ENCODE measurements around the gene FRMD7.
"Not testable (repeated sequence)": the region's sequence is repeated elsewhere in the genome, so short reads cannot be mapped to it uniquely, and the experiment has no call there.

FRMD7 gene

GRCh38 chrX:132058050-132058449, 69.8 kb downstream of the FRMD7 start:
- no peaks in the 10 kb centered on the region for H3K36me3 ChIP-seq
- no peaks in the 10 kb centered on the region for H3K9me3 ChIP-seq
- H3K4me3 ChIP-seq (ENCODE audit: low read depth, low read length), result no peak overlapping the region
- DNase-seq, result no peak
- H3K27me3 ChIP-seq, result no peaks in the 10 kb centered on the region
- H3K4me1 ChIP-seq, result no peaks in the 10 kb centered on the region
- no peak for TF ChIP-seq CTCF (IDR thresholded peaks at IDR 0.05; ENCODE audit: low read depth, low read length)

- not testable (repeated sequence) for H3K36me3 ChIP-seq; DNase-seq; H3K4me3 ChIP-seq (ENCODE audit: low read depth, low read length)
These were observed 76.0 kb downstream of the FRMD7 start for GRCh38 chrX:132051778-132052177.

DNA sequence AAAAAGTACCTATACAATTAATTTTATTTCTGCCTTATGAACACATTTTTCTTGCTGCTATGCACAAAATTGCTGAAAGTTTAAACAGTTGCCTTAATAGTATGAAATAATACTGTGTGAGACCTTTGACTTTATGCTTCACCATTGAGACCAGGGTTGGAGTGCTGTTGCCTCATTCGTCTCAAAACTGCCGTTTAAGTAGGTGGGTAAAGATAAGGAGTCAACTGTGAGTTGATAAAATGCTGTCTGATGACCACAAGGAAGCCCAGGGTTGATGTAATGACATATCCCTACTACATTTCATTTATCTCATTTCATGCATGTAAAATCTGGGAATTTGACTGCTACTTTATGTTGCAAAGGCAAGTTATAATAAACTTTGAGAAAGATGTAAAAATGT, 81.3 kb downstream of the FRMD7 start:
- no peak for DNase-seq
- no peaks in the 10 kb centered on the region for H3K4me1 ChIP-seq
- H3K27me3 ChIP-seq, result no peaks in the 10 kb centered on the region
- TF ChIP-seq CTCF (IDR thresholded peaks at IDR 0.05; ENCODE audit: low read depth, low read length), result no peak
- no peaks in the 10 kb centered on the region for H3K9me3 ChIP-seq
- no peak overlapping the region for H3K4me3 ChIP-seq (ENCODE audit: low read depth, low read length)
- H3K36me3 ChIP-seq, result no peaks in the 10 kb centered on the region

More at GRCh38 chrX:132051778-132052177, 76.0 kb downstream of the FRMD7 start:
- not testable (repeated sequence) for H3K27me3 ChIP-seq, H3K4me1 ChIP-seq, H3K9me3 ChIP-seq

GRCh38 chrX:132045456-132045855, 82.4 kb downstream of the FRMD7 start:
- H3K36me3 ChIP-seq, result no peaks in the 10 kb centered on the region
- H3K9me3 ChIP-seq, result no peaks in the 10 kb centered on the region
- no peaks in the 10 kb centered on the region for H3K4me1 ChIP-seq
- TF ChIP-seq CTCF (IDR thresholded peaks at IDR 0.05; ENCODE audit: low read depth, low read length), result no peak
- no peak overlapping the region for H3K4me3 ChIP-seq (ENCODE audit: low read depth, low read length)
- no peak for DNase-seq
- H3K27me3 ChIP-seq, result no peaks in the 10 kb centered on the region

- DNase-seq, result no peak
- TF ChIP-seq CTCF (IDR thresholded peaks at IDR 0.05; ENCODE audit: low read depth, low read length), result no peak
- Histone ChIP-seq H3K9me3 (no peaks in the 10 kb centered on the region), H3K27me3 (no peaks in the 10 kb centered on the region), H3K4me1 (no peaks in the 10 kb centered on the region), H3K36me3 (no peaks in the 10 kb centered on the region), H3K4me3 (ENCODE audit: low read depth, low read length) (no peak overlapping the region)
These were observed 82.9 kb downstream of the FRMD7 start for GRCh38 chrX:132044953-132045352.

- Histone ChIP-seq H3K4me3 (ENCODE audit: low read depth, low read length) (no peak overlapping the region), H3K9me3 (no peaks in the 10 kb centered on the region), H3K27me3 (no peaks in the 10 kb centered on the region), H3K4me1 (no peaks in the 10 kb centered on the region), H3K36me3 (no peaks in the 10 kb centered on the region)
- no peak for TF ChIP-seq CTCF (IDR thresholded peaks at IDR 0.05; ENCODE audit: low read depth, low read length)
- no peak for DNase-seq
These were observed 83.8 kb downstream of the FRMD7 start for GRCh38 chrX:132043977-132044376.

- TF ChIP-seq CTCF (IDR thresholded peaks at IDR 0.05; ENCODE audit: low read depth, low read length), result no peak
- H3K27me3 ChIP-seq, result no peaks in the 10 kb centered on the region
- no peaks in the 10 kb centered on the region for H3K9me3 ChIP-seq
- H3K4me1 ChIP-seq, result no peaks in the 10 kb centered on the region
- no peaks in the 10 kb centered on the region for H3K36me3 ChIP-seq
- no peak overlapping the region for H3K4me3 ChIP-seq (ENCODE audit: low read depth, low read length)
- DNase-seq, result no peak
These were observed 86.8 kb downstream of the FRMD7 start for GRCh38 chrX:132041015-132041414.
